ENCODE results near the gene KCNK1.

GRCh38 chr1:233659495-233659894 lies 45.6 kb downstream of the KCNK1 start:
- TF ChIP-seq POLR2A (IDR thresholded peaks at IDR 0.05), result no peak
- TF ChIP-seq CTCF (IDR thresholded peaks at IDR 0.05), result no peak
